Vagina (tissue), 2 donors: ENCODE data around the gene ADARB2.

ENCODE experiments used
- POLR2A ChIP-seq, 2 donors: fragments of 450-650 bp; IDR thresholded peaks; one replicate each; pipeline ENCODE4 v1.6.1; 2017; ENCODE audit warnings: antibody characterized with exemption in 2 of 2, mild to moderate bottlenecking in 2 of 2, moderate library complexity in 2 of 2
- POLR2AphosphoS5 ChIP-seq, 2 donors: sonication (generic); formaldehyde crosslinking; IDR thresholded peaks; one replicate each; pipeline ENCODE4 v1.9.0; 2017; ENCODE audit warnings: antibody characterized with exemption in 2 of 2, mild to moderate bottlenecking in 2 of 2, low read depth in 1 of 2; ENCODE audit not compliant: insufficient read depth in 1 of 2
- TF ChIP-seq, protein P1 (sequence below), 3 experiments: fragments of 450-650 bp in 2 of 3; fragments of 200-600 bp in 1 of 3; sonication (generic) in 1 of 3; IDR thresholded peaks; one replicate each; pipeline ENCODE4 v1.5.1; 2017 to 2019; ENCODE audit warnings: antibody characterized with exemption in 3 of 3, mild to moderate bottlenecking in 2 of 3, moderate library complexity in 2 of 3

DNA sequence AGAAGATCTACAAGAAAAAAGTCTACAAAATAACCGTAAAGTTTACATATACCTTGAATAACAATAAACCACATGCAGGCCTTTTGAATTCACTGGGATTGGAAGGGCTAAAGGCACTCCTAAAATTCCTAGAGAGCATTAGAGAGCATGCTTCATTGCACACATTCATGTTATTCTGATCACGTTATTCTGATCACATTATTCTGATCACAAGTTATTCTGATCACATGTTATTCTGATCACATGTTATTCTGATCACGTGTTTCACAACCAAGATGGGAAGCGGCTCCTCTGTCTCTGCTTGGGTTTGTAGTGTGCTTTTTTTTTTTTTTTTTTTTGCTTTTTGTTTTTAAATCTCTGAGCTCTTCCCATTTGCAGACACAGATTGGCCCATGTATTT, 20.5 kb downstream of the ADARB2 start:
- TF ChIP-seq, protein P1, sequence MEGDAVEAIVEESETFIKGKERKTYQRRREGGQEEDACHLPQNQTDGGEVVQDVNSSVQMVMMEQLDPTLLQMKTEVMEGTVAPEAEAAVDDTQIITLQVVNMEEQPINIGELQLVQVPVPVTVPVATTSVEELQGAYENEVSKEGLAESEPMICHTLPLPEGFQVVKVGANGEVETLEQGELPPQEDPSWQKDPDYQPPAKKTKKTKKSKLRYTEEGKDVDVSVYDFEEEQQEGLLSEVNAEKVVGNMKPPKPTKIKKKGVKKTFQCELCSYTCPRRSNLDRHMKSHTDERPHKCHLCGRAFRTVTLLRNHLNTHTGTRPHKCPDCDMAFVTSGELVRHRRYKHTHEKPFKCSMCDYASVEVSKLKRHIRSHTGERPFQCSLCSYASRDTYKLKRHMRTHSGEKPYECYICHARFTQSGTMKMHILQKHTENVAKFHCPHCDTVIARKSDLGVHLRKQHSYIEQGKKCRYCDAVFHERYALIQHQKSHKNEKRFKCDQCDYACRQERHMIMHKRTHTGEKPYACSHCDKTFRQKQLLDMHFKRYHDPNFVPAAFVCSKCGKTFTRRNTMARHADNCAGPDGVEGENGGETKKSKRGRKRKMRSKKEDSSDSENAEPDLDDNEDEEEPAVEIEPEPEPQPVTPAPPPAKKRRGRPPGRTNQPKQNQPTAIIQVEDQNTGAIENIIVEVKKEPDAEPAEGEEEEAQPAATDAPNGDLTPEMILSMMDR (IDR thresholded peaks at IDR 0.05): no peak
- TF ChIP-seq POLR2A (IDR thresholded peaks at IDR 0.05): no peak
- no peak for TF ChIP-seq POLR2AphosphoS5 (IDR thresholded peaks at IDR 0.05; ENCODE audit: insufficient read depth in 1 of 2, low read depth in 1 of 2)
